ENCODE measurements around the gene ADCY4.
"Not testable (repeated sequence)": the region's sequence is repeated elsewhere in the genome, so short reads cannot be mapped to it uniquely, and the experiment has no call there.

ADCY4 gene

GRCh38 chr14:24366721-24367513 lies 32.0 kb upstream of the ADCY4 start:
- DNase-seq = peak; percentile 99

- no peak for DNase-seq
Measured at GRCh38 chr14:24366413-24366720, 31.5 kb upstream of the ADCY4 start.

- DNase-seq = peak; percentile 94
Measured at GRCh38 chr14:24365600-24366412, 30.9 kb upstream of the ADCY4 start.

GRCh38 chr14:24364841-24365240 lies 30.0 kb upstream of the ADCY4 start:
- DNase-seq = no peak

- no peak for DNase-seq
Measured at GRCh38 chr14:24363401-24363800, 28.5 kb upstream of the ADCY4 start.

GRCh38 chr14:24362241-24362960 lies 27.5 kb upstream of the ADCY4 start:
- DNase-seq = no peak

GRCh38 chr14:24361326-24361725 lies 26.5 kb upstream of the ADCY4 start:
- DNase-seq = no peak

GRCh38 chr14:24360281-24360680 lies 25.4 kb upstream of the ADCY4 start:
- DNase-seq = no peak

- no peak for DNase-seq
Measured at GRCh38 chr14:24356208-24356607, 21.3 kb upstream of the ADCY4 start.

GRCh38 chr14:24355009-24355408 lies 20.1 kb upstream of the ADCY4 start:
- no peak for DNase-seq

- not testable (repeated sequence) for DNase-seq
Measured at GRCh38 chr14:24354482-24354825, 19.6 kb upstream of the ADCY4 start.

GRCh38 chr14:24353559-24354481 lies 18.9 kb upstream of the ADCY4 start:
- DNase-seq = no peak

GRCh38 chr14:24351517-24351916 lies 16.6 kb upstream of the ADCY4 start:
- DNase-seq = peak; percentile 29

- no peak for DNase-seq
Measured at GRCh38 chr14:24349742-24350141, 14.9 kb upstream of the ADCY4 start.

GRCh38 chr14:24348186-24348585 lies 13.3 kb upstream of the ADCY4 start:
- no peak for DNase-seq

GRCh38 chr14:24347134-24347533 lies 12.3 kb upstream of the ADCY4 start:
- no peak for DNase-seq

GRCh38 chr14:24343795-24344660 lies 9.2 kb upstream of the ADCY4 start:
- no peak for DNase-seq

GRCh38 chr14:24342889-24343288 lies 8.0 kb upstream of the ADCY4 start:
- DNase-seq = no peak

GRCh38 chr14:24340606-24341005 lies 5.7 kb upstream of the ADCY4 start:
- no peak for DNase-seq

- no peak for DNase-seq
Measured at GRCh38 chr14:24339284-24340151, 4.6 kb upstream of the ADCY4 start, which contains the start of gene RIPK3. RIPK3 (minus strand) TSS chr14:24339991; CDS start chr14:24339826, 165 bp downstream.

- no peak for DNase-seq
Measured at GRCh38 chr14:24338843-24339242, 4.0 kb upstream of the ADCY4 start.
